ENCODE measurements around the gene PYGM.

Gene PYGM

GRCh38 chr11:64714666-64715065 is 45.1 kb downstream of the PYGM start:
- no peak overlapping the region for H3K4me3 ChIP-seq (ENCODE audit: low read length)
- no peak for TF ChIP-seq CTCF (conservative IDR thresholded peaks at IDR 0.05; ENCODE audit: low read depth, low read length)
- DNase-seq (ENCODE audit: low read depth), result no peak

DNA sequence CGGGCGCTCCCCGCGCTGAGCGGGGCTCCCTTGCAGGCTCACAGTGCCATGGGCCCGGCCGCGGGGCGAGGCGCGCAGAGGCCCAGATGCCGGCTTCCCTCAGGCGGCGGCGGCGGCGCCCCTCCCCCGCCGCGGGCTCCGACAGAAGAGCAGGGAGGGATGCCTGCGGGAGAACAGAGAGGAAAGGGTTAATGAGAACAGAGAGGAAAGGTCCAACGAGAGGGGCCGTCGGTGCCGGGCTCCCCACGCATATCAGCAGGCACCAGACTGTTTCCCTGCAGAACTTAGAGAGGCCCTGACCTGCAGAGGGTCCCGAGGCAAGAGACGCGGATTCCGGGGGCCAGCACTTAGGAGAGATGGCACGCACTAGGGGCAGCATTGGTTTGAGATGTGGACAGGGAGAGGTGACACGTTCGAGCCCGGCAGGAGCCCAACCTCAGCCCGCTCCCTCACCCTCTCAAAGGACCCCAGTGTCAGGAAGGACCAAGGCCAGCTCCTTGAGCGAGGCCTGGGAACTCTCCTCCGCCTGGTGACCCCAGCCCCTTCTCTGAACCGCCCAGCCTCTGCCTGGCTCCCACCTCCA is 45.9 kb downstream of the PYGM start:
- no peak overlapping the region for H3K4me3 ChIP-seq (ENCODE audit: low read length)
- no peak for TF ChIP-seq CTCF (conservative IDR thresholded peaks at IDR 0.05; ENCODE audit: low read depth, low read length)
- no peak for DNase-seq (ENCODE audit: low read depth)

GRCh38 chr11:64713016-64713707 is 46.6 kb downstream of the PYGM start:
- no peak for TF ChIP-seq CTCF (conservative IDR thresholded peaks at IDR 0.05; ENCODE audit: low read depth, low read length)
- no peak for DNase-seq (ENCODE audit: low read depth)
- no peak overlapping the region for H3K4me3 ChIP-seq (ENCODE audit: low read length)

DNA sequence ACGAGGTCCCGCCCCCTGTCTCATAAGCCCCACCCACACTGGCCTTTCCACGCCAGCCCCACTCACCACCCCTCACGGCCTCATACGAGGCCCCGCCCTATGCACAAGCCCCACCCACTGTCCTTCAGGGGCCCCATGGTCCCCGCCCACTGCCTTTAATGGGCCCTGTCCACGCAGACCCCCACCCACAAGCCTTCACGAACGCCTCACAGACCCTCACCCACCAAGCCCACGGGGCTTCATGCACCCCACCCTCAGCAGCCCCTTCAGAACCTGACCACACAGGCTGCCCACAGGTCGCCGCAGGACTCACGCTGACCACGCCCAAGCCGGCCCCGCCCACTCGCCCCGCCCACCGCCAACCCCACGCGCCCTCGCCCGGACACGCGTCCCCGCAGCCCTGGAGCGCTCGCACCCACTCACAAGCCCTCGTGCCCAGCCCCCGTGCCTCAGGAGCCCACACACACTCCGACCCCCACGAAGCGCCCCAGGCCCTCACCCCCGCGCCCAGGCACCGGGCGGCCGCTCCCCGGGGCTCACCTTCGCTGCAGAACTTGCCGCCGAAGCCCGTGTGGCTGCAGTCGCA is 47.3 kb downstream of the PYGM start:
- no peak overlapping the region for H3K4me3 ChIP-seq (ENCODE audit: low read length)
- no peak for TF ChIP-seq CTCF (conservative IDR thresholded peaks at IDR 0.05; ENCODE audit: low read depth, low read length)
- no peak for DNase-seq (ENCODE audit: low read depth)

GRCh38 chr11:64711956-64712362 is 47.8 kb downstream of the PYGM start:
- no peak for TF ChIP-seq CTCF (conservative IDR thresholded peaks at IDR 0.05; ENCODE audit: low read depth, low read length)
- no peak for DNase-seq (ENCODE audit: low read depth)
- no peak overlapping the region for H3K4me3 ChIP-seq (ENCODE audit: low read length)

GRCh38 chr11:64711138-64711955 is 48.4 kb downstream of the PYGM start:
- no peak for DNase-seq (ENCODE audit: low read depth)
- TF ChIP-seq CTCF (conservative IDR thresholded peaks at IDR 0.05; ENCODE audit: low read depth, low read length), result no peak

More at GRCh38 chr11:64711138-64711955, 48.4 kb downstream of the PYGM start:
- H3K4me3 ChIP-seq (ENCODE audit: low read length), result no peak overlapping the region

All from retinal pigment epithelial cell (primary cell).